HG03469 (cell line): ENCODE results near the gene ARL16.

ENCODE experiments used
- ATAC-seq: cut with Tn5 transposase; IDR thresholded peaks from one replicate; pipeline ENCODE4 v1.9.1; 2021; ENCODE audit warnings: mild to moderate bottlenecking, moderate library complexity, moderate number of reproducible peaks; ENCODE audit not compliant: unreplicated experiment

The ARL16 gene, protein sequence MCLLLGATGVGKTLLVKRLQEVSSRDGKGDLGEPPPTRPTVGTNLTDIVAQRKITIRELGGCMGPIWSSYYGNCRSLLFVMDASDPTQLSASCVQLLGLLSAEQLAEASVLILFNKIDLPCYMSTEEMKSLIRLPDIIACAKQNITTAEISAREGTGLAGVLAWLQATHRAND

DNA sequence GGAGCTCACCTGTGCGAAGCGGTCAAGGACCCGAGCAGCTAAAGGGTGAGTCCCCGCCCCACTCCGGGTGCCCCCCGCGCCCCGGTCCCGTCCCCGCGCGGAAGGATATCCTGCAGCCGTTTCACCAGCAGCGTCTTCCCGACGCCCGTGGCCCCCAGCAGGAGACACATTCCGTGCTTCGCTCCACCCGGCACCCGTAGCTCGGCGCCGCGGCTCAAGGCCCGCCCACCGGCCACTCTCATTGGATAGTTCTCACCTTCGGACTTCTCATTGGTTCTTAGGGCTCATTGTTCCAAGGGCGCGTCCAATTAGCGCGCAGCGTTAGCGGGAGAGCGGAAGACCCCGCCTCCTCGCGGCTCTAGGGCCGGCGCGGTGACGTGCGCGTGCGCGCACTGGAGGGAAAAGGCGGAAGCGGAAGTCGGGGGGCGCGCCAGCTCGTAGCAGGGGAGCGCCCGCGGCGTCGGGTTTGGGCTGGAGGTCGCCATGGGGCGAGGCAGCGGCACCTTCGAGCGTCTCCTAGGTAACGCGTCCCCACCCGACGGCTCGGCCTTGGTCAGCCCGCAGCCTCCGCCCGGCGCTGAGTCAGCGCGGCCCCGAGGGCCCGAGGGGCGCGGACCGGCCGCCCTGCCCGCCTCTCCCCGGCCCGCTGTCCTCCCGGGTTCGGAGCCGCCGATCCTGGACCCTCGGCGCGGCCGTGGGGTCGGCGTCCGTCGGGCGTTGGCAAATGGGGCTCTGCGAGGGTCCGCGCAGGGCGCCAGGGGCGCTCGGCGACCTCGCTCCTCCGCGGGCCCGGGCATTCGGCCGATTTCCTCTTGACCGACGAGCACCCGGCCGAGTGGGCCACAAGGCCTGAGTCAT, at the start of gene ARL16, which contains the start of gene HGS:
Gene ARL16, minus strand, starts transcription at position 214 of the 858 bp plus-strand sequence. Its CDS starts 44 bp downstream, at position 170.
Gene HGS, plus strand, starts transcription at position 428 of the 858 bp plus-strand sequence. Its CDS starts 56 bp downstream, at position 484.
- ATAC-seq, result peak; percentile 78

DNA sequence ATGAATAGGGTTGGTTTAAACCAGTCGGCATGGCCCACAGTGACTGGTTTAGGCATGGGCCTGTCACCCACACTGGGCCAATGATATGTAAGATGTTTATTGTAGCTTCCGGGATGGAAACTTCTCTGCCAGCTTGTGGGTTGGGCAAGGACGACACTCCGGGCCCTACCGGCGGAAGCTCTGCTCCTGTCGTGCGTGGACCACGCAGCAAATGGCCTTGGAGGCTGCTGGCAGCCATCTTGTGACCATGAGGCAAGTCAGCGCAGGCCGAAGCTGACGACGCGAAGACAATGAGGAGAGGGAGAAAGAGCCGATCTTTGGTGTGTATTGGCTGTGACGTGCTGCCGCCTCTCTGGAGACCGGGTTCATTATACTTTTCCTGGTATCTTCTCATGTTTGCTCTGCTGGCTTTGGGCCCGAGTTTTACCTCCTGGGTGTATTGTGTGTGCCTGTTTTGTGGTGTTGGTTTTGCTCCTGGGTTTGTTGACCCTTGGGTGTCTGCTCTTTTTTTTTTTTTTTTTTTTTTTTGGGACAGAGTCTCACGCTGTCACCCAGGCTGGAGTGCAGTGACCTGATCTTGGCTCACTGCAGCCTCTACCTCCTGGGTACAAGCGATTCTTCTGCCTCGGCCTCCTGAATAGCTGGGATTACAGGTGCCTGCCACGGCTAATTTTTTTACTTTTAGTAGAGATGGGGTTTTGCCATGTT, 43.9 kb upstream of the ARL16 start:
- ATAC-seq, result no peak

DNA sequence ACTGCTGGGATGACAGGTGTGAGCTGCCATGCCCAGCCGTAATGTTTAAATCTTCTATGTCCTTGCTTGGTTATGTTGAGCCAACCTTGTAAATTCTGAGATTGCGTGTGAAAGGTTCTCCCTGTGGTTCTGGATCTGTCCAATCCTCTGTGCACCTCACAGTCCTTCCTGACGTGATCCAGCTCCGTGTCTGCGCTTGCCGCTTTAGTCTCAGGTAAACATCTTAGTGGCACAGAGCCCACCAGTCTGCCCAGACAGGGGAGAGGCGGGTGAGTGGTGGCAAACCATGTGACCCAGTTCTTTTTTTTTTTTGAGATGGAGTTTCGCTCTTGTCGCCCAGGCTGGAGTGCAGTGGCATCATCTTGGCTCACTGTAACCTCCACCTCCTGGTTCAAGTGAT, 42.4 kb upstream of the ARL16 start:
- no peak for ATAC-seq

DNA sequence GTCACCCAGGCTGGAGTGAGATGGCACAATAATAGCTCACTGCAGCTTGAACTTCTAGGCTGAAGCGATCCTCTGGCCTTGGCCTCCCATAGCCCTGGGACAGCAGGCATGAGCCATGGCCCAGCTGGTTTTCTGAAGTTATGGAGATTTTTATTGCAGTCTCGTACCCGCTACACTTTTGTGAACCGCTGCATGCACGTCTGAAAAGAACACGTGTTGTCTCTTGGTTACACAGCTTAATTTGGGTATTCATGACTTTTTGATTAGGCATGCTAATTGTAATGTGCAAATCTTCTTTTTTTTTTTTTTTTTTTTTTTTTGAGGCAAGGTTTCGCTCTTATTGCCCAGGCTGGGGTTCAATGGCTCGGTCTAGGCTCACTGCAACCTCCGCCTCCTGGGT, 41.8 kb upstream of the ARL16 start:
- no peak for ATAC-seq

DNA sequence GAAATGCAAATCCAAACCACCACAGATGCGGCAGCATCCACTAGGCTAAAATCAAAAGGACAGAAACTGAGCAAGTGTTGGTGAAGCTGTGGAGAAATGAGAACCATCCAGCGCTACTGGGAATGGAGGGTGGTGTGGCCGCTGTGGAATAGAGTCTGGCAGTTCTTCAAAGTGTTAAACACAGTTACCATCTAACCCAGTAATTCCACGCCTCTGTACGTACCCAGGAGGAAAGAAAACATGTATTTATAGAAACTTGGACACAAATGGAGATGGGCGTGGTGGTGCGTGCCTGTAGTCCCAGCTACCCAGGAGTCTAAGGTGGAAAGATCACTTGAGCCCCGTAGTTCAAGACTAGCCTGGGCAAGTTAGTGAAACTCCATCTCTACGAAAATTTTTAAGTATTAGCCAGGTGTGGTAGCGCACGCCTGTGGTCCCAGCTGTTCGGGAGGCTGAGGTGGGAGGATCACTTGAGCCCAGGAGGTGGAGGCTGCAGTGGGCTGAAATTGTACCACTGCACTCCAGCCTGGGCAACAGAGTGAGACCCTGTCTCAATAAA, 40.1 kb upstream of the ARL16 start:
- ATAC-seq, result no peak

DNA sequence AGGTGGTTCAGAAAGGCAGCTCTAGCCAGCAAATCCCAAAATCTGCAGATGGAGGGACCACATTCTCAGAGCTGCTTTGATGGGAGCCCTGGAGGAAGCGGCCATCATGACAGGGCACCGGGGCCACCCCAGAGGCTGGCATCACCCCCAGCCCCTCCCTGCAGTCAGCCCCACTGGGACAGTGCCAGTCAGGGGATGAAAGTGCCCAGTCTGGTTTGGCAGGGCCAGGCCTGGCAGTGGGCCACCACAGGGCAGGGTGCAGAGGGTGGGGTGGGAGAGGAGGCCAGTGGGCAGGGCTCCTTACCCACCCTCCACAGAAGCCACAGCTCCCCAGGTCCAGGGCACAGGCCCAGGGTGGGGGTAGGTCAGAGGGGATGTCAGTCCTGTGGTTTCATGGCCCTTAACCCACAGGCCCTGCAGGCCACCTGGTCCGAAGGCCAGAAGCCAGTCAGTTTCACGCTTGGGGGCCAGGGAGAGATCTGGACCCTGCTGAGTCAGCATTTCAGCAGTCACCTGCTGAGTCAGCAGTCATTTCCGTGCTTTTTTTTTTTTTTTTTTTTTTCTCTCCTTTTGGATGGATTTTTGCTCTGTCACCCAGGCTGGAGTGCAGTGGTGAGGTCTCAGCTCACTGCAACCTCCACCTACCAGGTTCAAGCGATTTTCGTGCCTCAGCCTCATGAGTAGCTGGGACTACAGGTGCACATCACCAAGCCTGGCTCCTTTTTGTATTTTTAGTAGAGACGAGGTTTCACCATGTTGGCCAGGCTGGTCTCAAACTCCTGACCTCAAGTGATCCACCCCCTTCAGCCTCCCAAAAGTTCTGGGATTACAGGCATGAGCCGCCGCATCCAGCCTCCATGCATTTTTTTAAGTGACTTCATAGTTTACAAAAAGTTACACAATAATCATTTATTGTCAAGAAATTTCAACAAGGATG, 38.9 kb upstream of the ARL16 start:
- no peak for ATAC-seq

DNA sequence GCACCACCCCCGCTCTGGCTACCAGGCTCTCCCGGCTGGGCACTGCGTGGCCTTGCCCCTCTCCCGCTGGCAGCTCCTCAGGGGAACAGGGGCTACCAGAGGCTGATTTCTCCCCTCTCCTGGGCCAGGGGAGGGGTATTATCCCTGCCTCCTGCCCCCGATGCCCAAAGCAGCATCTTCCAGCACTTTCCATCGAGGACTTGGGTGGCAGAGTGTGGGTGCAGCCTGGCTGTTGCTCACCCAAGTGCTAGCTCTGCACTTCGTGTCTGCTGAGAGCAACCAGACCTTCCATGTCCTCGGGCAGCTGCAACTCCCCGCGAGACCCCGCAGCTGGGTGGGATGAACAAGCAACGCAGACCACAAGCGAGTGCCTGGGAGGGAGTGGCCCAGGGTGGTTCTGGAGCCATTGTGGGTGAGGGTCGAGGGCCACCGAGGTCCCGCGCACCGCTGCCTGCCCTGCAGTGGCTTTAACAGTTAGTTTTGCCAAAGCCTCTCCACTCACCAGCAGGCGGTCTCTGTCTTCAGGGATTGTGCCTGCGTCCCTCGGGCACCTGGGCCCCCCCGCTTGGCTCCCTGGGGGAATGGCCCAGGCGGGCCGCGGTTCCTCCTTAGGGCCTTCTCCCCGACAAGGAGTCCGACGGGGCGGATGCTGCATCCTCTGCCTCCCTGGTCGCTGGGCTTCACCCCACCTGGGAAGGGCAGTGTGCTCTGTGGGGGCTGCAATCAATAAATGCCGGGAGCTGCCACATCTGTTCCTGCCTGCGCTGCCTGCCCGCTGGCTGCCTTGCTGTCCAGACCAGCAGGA, 36.9 kb upstream of the ARL16 start:
- no peak for ATAC-seq

DNA sequence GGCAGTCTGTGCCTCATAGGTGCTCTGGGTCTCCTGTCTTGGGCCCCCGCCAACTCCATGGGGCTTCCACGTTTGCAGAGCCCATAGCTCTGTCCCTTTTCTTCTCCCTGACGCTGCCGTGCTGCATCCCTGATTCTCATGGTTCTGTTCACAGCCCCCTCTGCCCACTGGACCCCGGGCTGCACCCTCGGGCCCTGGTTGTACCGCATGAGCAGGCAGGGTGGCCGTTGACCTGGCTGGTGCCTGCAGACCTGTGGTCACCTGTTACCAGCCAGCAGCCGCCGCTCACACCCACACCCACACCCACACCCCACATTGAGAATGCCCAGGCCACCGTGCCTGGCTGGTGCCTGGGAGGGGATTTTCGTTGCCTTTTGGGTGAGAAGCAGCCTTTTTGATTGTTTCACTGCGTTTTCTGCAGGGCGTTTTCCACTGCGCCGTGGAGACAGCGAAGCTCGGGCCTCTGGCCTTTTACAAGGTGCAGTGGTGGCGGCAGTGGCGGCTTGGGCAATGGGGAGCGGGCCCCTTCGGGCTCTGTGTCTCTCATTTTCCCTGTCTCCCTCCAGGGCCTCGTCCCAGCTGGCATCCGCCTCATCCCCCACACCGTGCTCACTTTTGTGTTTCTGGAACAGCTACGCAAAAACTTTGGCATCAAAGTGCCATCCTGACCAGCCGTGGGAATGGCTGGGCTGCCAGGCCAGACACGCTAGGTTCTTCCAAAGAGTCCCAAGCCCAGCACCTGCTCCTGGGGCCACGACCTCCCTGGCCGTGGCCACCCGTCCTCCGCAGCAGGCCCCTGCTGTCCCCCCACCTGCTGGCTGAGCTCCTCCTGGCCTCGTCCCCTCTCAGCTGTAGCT, 36.0 kb upstream of the ARL16 start:
- no peak for ATAC-seq

DNA sequence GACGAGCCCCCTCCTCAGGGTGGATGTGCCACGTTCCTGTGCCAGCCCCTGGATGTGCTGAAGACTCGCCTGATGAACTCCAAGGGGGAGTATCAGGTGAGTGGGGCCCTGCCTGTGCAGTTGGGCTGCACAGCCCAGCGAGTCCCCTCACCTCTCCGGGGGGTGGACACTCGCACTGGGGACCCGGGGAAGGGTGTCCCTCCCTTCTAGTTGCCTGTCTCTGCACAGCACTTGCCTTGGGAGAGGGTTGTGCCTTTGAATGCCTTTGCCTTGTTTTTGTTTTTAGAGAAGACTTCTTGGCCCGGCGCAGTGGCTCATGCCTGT, 34.1 kb upstream of the ARL16 start:
- no peak for ATAC-seq

DNA sequence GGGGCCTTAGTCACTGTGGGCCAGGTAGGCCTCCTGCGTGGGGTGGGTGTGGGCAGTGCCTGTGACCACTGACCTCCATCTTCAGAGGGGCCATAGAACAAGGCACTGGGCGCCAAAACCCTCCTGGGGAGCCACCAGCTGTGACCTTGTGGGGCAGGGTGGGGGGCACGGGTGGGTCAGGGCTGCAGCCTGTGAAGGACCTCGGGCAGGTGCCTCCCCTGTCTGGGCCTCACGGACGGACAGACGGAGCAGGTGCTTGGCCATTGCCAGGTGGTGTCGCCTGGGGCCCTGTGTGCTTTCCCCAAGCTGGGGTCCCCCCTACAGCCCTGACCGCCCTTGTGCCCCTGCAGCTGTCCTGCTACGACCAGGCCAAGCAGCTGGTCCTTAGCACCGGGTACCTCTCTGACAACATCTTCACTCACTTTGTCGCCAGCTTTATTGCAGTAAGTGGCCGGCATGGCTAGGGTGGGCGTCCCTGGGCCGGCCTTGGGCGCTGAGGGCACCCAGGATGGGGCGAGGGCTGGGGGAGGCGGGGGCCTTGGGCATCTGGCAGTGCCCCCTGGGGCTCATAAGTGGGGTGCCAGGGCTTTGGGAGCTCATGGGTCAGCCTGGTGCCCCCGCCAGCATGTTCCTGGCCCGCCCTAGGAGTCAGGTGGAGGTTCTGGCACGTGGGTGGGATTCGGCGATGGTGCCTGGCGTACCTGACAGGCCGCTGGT, 33.6 kb upstream of the ARL16 start:
- ATAC-seq, result no peak

DNA sequence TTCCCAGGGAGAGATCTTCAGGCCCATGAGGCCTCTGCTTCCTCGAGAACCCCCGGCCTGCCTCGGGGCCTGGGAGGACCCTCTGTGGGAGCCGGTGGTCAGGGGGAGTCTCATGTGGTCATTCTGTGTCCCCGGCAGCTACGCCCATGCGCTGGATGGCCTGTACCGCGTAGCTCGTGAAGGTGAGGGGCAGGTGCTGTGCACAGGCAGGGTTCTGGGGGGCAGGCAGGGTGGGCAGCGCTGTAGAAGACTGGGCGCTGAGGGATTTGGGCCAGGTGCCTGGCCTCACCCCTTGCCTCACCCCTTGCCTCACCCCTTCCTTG, 33.0 kb upstream of the ARL16 start:
- no peak for ATAC-seq

DNA sequence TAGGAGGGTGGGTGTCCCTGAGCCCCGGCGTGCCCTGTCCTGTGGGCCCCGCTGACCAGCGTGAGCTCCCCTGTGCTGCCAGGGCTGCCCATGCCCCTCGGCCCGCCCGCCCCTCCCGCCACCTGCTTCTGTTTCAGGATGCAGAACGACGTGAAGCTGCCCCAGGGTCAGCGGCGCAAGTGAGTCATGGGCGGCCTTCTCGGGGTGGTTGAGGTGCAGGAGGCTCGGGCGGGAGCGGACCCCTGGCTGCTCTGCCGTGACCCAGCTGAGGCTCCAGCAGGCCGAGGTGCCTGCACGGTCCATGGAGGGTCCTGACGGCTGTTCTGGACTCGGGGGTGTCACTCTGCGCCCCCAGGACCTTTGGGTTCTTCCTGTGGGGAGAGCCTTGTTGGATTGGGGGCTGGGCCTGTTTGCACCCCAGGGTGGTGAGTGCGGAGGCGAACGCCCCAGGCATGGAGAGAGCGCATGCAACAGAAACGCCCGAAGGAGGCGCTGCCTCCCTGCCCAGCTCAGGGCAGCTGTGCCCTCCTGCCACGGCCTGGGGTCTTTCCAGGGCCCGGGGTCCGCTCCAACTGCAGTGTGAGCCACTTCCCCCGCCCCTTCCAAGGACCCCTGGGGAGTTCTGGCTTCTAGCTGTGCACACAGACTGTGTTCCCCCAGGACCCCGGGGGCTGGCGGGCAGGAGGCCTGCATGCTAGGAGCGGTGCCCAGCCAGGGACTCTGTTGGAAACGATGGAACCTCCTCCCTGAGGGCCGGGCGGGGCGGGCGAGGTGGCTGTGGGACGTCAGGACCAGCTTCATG, 32.5 kb upstream of the ARL16 start:
- ATAC-seq, result no peak

DNA sequence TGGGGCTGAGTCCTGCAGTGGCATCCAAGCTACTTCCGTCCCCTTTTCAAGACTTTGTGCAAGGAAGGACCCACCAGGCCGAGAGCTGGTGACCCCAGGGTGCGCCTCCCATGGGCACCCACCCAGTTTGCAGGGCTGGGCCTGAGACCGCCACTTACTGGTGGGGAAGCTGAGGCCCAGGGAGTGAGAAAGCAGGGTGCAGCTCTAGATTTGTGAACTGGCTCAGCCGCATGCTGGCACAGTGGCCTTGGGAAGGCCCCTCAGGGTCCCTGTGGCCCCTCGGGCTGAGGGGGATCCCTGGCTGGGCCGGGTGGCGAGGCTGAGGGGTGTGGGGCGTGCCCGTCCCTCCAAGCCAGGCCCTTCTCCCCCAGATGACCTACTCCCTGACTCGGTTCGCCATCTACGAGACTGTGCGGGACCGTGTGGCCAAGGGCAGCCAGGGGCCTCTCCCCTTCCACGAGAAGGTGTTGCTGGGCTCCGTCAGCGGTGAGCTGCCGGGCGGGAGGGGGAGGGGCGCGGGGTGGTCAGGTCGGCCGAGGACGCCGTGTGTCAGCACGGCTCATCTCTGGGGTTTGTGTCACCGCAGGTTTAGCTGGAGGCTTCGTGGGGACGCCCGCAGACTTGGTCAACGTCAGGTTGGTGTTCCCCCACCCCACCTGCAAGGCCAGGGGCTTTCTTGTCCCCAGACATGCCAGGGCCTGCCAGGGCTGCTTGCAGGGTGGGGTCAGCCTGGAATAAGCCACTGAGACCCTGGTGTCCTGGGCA, 31.7 kb upstream of the ARL16 start:
- ATAC-seq, result no peak

DNA sequence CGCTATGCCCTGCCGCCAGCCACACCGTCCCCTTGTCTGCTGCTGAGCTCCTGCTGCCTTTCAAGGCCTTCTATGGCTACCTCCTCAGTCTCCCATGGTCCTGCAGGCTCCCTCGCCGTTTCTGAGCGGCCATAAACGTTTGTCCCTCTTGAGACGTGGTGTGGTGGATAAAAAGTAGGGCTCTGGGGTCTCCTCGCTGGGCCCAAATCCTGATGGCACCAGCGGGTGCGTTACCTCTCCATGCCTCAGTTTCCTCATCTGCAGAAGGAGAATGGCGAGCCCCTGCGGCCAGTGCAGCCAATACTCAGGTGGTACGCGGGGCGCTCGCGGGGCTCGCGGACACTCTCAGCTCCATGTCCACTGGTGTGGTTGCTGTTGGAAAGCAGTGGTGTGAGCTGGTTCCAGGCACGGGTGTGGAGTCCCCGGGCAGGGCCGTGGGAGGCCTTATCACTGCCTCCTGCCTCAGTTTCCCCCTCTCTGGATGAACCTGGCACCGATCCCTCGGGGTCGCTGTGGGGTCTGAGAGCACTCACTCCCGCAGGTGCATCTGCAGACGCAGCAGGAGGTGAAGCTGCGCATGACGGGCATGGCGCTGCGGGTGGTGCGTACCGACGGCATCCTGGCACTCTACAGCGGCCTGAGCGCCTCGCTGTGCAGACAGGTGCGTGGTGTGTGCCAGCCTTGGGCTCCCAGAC, 31.0 kb upstream of the ARL16 start:
- no peak for ATAC-seq

DNA sequence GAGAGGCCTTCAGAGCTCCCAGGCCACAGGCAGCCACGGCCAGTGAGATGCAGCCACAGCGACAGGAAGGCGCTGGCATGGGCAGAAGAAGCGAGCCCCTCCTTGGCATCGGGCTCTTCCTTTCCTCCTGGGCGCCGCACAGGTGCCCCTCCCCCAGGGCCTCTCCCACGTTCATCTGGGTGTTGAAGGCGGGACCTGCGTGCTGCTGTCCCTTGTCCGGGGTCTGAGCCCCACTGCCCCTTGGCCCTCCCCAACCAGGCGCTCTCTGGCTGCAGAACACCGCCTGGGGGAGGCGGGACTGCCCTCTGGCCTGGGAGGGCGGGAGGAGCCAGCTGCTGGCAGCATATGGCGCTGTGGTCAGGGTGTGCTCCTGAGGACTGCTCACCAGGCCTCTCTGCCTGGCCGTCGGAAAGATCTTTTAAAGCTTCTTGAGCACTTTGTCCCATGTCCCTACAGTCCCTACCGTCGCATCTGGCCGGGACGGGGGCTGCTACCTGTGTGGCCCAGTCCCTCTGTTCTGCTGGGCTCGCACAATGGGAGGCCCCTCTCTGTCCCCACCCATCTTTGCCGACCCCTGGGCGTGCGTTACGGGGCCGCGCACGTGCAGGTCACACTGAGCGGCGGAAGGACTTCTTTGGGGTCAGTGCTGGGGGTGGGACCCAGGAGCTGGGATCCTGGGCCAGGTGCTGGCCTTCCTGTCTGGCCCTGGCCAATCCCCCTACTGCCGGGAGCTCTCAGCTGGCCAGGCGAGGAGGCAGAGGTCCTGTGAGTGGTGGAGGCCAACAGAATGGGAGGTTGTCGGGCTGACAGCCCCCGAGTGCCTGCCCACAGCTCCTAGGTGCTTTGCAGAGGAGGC, 30.2 kb upstream of the ARL16 start:
- ATAC-seq, result no peak
